HG02798 (cell line): ENCODE results near the gene ZBP1.

Source experiments
- ATAC-seq: cut with Tn5 transposase; IDR thresholded peaks from one replicate; pipeline ENCODE4 v1.9.1; 2021; ENCODE audit warnings: mild to moderate bottlenecking; ENCODE audit not compliant: unreplicated experiment, poor library complexity

The ZBP1 gene

GRCh38 chr20:57619051-57619831, 985 bp downstream of the ZBP1 start:
- ATAC-seq = peak; percentile 64

- ATAC-seq = no peak
Measured at GRCh38 chr20:57618764-57619050, 1.5 kb downstream of the ZBP1 start.

GRCh38 chr20:57618091-57618763, 2.0 kb downstream of the ZBP1 start:
- no peak for ATAC-seq

GRCh38 chr20:57617079-57617795, 3.0 kb downstream of the ZBP1 start:
- no peak for ATAC-seq

GRCh38 chr20:57616143-57616951, 3.9 kb downstream of the ZBP1 start:
- no peak for ATAC-seq

- no peak for ATAC-seq
Measured at GRCh38 chr20:57615445-57615811, 4.8 kb downstream of the ZBP1 start.

GRCh38 chr20:57614490-57615444, 5.5 kb downstream of the ZBP1 start:
- no peak for ATAC-seq

GRCh38 chr20:57613481-57613921, 6.7 kb downstream of the ZBP1 start:
- ATAC-seq = no peak

GRCh38 chr20:57612916-57613315, 7.3 kb downstream of the ZBP1 start:
- no peak for ATAC-seq

- no peak for ATAC-seq
Measured at GRCh38 chr20:57612436-57612835, 7.8 kb downstream of the ZBP1 start.

- no peak for ATAC-seq
Measured at GRCh38 chr20:57611586-57612311, 8.5 kb downstream of the ZBP1 start.

GRCh38 chr20:57610261-57610952, 9.8 kb downstream of the ZBP1 start:
- ATAC-seq = no peak

- no peak for ATAC-seq
Measured at GRCh38 chr20:57609842-57610167, 10.4 kb downstream of the ZBP1 start.

GRCh38 chr20:57609086-57609841, 11.0 kb downstream of the ZBP1 start:
- ATAC-seq = no peak

GRCh38 chr20:57608516-57608915, 11.7 kb downstream of the ZBP1 start:
- ATAC-seq = no peak

GRCh38 chr20:57605878-57606277, 14.3 kb downstream of the ZBP1 start:
- ATAC-seq = no peak

GRCh38 chr20:57605045-57605444, 15.2 kb downstream of the ZBP1 start:
- no peak for ATAC-seq

GRCh38 chr20:57603120-57603519, 17.1 kb downstream of the ZBP1 start:
- no peak for ATAC-seq
